ENCODE measurements around the gene THBD.

DNA sequence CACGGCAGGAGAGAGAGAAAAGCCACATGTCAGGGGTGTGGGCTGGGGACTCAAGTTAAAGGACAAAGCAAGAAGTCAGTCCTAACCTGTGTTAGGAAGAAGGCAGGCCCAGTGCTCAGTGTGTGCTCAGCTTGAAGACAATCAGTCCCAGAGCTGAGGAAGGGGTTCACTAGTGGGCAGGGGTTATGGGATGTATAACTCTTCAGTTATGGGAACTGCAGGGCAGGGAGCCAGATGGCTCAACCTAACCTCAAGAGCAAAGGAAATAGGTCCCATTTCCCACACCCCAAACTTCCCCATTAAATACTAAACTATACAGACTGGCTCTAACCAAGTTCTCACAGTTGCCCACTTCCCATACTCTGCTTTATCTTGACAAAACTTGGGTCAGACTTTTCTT lies 21.8 kb downstream of the THBD start:
- no peak for TF ChIP-seq EZH2 (IDR thresholded peaks at IDR 0.05; ENCODE audit: insufficient read depth, poor library complexity, severe bottlenecking)
- no peak for TF ChIP-seq EZH2phosphoT487 (IDR thresholded peaks at IDR 0.05; ENCODE audit: insufficient read depth, low read depth)

Data from GM23248 (cell line).